Measurements from ENCODE around the gene AGAP5.
"Not testable (repeated sequence)": the region's sequence is repeated elsewhere in the genome, so short reads cannot be mapped to it uniquely, and the experiment has no call there.

Gene AGAP5

DNA sequence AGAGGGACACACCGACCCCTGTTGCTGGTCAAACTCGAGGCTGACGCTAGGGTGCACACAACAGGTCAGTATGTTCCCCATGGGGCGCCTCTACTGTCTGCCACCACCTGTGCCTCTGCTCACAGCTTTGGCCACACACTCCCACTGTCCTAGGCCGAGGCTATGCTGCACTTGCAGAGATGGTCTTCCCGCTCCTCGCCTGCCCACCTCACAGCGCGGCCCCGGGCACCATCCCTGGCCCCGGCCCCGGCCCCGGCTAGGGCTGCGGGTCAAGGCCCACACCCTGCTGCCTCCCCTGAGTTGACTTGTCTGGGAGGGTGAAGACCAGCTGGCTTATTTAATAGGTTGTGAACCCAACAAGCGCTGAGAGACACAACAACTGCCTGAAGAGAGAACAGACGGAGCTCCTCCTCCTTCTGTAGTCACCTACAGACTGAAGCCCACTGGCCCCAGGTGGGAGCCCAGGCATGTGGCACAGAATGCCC, at the start of gene AGAP5:
AGAP5 (minus strand) TSS at position 435 of the 485 bp plus-strand sequence; CDS start at position 81, 354 bp downstream.
- not testable (repeated sequence) for DNase-seq

DNA sequence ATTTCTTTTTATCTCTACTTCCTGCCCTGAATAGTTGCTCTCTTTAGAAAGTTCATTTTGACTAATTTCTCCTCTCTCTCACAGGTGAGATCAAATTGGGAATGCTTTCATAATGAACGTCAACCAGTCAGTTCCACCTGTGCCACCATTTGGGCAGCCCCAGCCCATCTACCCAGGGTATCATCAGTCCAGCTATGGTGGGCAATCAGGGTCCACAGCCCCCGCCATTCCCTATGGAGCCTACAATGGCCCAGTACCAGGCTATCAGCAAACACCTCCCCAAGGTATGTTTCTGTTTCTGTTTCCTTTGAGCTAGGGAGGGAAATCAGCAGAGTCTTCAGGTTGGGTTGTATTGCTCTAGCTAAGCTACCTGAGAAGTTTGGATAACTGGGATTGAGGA, 48.8 kb upstream of the AGAP5 start:
- DNase-seq: no peak

DNA sequence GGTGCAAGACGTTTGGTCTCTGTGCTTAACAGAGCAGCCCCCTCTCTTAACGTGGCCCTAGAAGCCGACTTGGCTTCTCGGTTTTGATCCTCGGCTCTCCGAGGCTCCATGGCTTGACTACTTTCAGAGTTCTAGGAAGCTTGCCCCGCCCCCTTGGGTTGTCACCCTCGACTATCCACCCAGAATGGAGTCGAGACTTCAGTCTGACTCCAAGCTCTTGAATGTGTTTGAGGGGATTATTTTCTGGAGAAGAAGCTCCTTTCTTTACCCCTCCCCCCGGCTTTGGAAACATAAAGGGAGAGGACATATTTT, 46.7 kb upstream of the AGAP5 start:
- no peak for DNase-seq

DNA sequence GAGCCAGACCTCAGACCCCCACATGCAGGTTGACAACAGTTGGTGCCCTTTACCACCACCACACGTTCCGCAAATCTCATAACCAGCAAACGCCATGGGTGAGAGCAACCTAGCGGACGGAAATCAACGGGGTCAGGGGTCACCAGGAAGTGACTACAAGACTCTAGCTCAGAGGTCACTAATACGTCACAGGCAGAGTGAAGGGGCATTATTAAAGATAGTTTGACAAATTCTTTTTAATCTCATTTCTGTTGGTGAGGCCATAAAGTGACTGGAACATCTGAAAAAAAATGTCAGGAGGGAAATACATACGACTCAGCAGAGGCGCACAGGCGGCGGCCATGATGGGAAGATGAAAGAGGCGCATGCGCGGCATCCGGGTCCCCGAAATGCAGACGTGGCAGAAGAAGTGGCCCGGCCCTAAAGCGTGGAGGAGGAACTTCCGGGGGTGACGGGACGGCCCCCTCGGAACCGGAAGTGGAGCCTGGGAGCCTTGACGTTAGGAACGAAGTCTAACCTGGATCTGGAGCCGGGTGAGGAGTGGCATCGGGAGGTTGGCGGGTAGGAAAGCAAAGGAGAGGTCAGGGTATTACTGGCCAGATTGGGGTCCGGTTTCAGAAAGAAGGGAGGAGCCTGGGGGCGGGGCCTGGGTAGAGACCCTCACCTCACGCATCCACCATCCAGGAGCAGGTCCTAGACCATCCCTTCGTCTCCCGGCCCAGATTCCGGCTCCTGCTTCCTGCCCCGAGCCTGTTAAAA, 46.2 kb upstream of the AGAP5 start, which contains the start of gene SEC24C:
SEC24C (plus strand) TSS at position 468 of the 759 bp plus-strand sequence. CDS start 2,461 bp downstream, outside the sequence.
- peak; percentile 97 for DNase-seq

DNA sequence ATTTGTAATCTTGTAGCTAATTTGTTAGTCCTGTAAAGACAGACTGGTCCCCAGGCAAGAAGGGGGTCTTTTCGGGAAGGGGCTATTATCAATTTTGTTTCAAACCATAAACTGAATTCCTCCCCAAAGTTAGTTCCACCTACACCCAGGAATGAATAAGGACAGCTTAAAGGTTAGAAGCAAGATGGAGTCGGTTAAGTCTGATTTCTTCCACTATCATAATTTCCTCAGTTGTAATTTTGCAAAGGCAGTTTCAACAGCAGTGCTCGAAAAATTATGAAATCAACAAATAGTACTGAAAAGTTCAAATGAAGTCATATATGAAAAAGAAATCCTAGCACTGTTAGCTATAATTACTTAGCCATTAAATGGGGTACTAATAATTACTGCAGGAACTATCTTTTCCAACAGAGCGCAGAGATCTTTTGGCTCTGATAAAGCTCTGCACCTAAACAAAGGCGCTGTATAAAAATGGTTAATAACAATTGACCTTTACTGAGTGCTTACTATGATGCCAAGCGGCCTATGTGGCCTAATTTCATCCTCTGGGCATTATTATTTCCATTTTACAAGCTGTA, 45.5 kb upstream of the AGAP5 start:
- DNase-seq: no peak

DNA sequence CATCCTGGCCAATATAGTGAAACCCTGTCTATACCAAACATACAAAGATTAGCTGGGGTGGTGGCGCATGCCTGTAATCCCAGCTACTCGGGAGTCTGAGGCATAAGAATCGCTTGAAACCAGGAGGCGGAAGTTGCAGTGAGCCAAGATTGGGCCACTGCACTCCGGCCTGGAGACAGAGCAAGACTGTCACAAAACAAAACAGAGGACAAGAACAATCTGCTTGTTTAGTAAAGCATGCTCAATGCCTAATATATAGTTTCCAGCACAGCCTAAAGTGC, 44.5 kb upstream of the AGAP5 start:
- no peak for DNase-seq

DNA sequence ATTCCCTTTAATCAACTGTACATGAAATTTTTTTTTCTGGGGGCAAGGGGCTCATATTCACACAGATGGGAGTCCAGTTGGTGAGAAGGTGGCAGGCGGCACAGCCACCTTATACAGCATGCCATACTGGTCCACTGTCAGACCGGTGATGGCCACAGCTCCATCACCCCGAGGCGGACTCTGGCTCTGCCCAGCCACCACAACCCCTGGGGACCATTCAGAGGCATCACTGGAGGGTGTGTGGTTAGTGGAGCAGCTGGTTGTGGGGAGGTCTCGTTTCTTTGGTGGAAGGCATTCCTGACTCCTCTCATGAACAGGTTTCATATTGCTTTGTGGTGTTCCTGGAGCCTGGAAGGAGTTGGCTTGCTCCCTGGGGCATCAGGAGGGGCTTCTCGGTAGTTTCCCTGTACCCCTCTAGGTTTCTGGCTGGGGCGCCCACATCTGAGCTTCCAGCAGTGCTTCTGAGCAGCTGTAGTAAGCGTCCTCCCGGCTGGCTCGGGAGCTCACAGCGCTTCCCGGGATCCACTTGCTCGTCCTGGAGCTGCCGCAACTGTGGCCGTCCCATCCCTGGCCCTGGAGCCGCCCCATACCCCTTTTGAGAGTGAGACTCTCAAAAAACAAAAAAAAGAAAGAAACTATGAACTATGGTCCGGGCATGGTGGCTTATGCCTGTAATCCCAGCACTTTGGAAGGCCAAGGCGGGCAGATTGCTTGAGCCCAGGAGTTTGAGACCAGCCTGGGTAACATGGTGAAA, 42.8 kb upstream of the AGAP5 start:
- DNase-seq: not testable (repeated sequence)

DNA sequence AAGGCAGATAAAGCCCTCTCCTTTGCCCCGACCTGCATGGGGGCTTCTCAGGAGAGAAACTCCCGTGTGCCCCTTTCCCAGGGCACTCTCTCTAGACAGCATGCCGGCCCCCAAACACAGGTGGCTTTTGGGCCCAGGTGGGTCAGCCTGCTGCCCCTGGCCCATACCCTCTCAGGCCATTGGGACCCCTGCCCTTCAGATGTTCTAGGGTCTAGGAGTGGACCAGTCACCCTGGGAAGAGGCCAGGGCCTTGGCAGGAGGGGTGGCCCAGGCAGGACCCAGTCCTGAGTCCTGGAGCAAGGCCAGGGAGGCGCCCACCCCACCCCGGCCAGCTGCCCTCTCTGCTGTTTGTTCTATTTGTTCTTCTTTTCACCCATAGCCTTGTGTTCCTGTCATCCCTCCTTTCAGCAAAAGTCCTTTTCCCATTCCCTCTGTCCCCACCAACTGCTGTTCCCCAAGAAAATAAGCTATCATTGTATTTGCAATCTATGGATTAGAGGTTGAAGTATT, 36.9 kb upstream of the AGAP5 start:
- DNase-seq: no peak

DNA sequence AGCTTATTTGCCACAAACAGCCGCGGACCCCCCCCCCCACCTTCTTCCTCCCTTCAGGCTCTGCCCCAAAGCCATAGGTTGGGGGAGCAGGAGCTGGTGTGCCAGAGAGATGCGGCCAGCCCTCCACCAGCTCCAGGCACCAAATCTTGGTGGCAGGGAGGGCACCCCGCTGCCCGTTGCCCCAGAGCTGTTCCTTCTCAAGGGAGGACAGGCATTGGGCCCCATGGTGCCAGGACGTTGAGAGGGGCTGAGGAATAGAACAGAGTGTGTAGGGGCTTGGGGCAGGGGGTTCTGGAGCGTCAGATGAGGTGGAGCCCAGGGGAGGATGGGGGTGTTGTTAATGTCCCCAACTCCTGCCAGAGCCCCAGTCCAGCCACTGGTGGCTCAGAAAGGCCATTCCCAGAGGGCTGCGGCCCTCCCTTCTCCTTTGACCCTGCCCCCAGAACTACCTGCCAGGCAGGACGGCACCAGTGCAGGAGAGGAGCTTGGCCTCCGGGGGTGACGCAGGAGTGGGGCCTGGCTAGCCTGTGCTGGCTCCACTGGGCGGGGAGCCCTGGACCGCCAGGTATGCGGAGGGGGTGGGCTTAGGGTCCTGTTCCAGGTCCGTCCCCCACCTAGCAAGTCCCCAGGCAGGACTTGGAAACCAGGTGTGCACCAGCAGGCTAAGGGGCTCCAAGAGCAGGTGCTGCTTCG, 36.3 kb upstream of the AGAP5 start:
- no peak for DNase-seq

DNA sequence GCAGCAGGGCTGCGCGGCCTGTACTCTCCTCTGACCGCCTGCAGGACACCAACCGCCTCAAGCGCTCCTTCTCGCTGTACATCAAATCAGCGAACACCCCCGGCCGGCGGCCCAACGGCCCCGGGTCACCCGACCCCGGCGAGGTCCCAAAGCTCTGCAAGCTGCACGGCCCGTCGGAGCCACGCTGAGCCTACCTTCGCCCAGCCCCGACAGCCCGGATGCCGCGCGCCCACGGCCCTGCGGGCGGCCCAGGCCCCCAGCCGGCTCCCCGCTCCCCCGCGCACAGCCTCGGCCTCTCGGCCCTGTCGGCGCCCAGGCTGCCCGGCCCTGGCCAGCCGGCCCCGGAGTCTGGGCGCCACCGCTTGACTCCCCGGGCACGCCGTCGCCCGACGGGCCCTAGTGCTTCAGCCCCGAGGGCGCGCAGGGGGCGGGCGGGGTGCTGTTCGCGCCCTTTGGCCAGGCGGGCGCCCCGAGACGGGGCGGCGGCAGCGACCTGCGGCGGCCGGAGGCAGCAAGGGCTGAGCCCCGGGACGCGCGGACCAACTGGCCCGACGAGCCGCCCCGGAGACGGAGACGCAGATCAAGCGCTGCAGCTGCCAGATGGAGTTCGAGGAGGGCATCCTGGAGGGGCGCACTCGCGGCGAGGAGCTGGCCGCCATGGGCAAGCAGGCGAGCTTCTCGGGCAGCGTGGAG, 35.2 kb upstream of the AGAP5 start:
- DNase-seq: no peak

DNA sequence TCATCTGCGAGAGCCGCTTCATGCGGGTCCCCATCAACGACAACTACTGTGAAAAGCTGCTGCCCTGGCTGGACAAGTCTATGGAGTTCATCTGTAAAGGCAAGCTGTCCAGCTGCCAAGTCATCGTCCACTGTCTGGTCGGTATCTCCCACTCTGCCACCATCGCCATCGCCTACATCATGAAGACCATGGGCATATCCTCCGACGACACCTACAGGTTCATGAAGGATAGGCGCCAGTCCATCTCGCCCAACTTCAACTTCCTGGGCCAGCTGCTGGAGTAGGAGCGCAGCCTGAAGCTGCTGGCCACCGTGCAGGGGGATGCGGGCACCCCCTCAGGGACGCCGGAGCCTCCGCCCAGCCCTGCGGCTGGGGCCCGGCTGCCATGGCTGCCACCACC, 34.5 kb upstream of the AGAP5 start:
- DNase-seq: no peak

DNA sequence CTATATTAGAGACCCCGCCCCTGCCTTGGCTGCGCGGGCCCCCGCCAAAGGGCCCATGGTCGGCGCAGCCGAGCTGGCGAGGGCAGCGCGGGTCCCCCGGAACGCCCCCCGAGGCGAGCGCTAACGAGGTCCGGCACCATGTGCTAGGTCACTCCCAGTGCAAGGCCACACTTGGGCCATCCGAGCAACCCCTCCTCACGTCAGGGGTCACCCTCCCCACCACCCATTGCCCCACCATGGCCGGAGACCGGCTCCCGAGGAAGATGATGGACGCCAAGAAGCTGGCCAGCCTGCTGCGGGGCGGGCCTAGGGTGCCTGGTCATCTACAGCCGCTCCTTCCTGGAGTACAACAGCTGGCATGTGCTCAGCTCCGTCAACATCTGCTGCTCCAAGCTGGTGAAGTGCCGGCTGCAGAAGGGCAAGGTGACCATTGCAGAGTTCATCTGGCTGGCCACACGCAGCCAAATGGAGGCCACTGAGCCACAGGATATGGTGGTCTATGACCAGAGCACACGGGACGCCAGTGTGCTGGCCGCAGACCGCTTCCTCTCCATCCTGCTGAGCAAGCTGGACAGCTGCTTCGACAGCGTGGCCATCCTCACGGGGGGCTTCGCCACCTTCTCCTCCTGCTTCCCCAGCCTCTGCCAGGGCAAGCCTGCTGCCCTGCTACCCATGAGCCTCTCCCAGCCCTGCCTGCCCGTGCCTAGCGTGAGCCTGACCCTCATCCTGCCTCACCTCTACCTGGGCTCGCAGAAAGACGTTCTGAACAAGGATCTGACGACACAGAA, 33.9 kb upstream of the AGAP5 start:
- no peak for DNase-seq

DNA sequence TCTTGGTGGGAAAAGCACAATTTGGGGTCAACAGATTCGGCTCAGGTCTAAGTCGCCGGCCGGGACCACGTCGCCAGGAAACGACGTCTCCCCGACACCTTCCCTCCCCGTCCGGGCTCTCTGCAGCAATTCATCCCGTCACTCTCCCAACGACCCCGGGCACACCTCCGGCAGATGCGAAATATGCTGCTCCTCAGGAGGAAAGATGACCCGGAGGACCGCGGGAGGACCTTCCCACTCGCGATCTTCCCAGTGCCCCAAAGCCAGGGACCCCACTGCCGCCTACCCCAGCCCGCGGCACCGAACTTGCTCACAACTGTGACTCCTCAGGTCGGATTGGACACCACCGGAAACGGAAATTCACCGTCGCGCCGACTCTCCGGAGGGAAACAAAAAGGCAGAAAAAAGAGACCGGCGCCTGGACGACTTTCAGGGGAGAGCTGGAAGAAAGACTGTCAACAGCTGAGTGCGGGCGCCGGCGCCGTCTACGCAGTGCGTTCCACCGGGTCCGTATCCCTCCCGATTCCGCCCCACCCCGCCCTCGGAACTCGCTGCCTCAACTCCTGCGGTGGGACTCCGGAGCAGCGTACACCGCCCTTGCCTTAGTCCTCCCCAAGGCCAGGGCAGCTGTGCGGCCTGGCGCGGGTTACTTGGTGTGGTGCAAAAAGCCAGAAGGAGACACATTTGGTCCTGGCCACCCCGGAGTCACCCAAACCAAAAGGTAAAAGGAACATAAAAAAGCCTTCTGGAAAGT, 32.4 kb upstream of the AGAP5 start:
- peak; percentile 77 for DNase-seq

DNA sequence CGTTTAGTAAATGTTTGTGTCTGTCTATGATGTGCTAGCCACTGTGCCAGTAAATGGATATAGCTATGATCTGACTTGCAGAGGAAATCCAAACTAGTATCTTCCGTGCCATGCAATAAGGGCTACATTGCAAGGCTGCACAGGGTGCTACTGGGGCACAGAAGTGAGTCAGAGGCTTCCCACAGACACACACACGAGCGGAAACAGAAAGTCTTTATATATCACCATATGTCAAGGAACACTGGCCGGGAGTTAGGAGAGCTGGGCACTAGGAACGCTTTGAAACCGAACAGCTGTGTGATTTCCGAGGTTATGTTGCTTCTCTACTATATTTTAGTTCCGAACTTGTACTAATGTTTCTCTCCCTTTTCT, 31.9 kb upstream of the AGAP5 start:
- not testable (repeated sequence) for DNase-seq

DNA sequence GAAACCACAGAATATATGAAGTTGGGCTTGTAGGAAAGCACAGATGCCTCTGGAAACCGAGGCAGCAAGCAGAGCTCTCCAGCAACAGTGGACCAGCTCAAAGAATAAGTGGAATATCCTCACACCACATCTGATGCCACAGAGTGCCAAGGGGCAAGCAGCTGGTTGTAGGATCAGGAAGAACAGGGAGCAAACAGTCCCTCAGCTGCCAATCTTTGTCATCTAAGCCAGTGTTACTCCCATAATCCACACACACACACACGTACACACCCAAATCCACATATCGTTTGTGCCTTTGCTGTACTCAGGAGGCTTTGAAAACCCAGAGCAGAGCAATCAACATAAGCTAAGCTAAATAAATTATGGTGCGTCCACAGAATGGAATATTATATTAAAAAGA, 25.6 kb upstream of the AGAP5 start:
- no peak for DNase-seq

DNA sequence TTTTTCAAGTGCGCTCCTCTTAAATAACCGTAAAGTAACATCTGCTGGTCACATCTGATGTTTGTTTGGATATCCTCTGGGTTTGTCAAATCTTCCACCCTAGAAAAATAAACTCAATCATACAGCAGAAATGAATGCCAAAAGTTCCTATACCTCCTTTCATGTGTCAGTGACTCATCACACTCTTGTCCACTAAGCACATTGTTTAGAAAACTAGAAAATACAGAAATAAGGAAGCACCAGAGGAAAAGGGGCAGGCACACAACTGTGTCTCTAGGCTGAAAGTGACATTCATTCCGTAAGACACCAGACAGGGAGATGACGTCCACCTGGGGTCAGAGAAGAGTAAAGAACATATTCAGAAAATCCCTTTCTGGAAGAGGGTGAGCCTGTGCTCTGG, 22.7 kb upstream of the AGAP5 start:
- DNase-seq: not testable (repeated sequence)

DNA sequence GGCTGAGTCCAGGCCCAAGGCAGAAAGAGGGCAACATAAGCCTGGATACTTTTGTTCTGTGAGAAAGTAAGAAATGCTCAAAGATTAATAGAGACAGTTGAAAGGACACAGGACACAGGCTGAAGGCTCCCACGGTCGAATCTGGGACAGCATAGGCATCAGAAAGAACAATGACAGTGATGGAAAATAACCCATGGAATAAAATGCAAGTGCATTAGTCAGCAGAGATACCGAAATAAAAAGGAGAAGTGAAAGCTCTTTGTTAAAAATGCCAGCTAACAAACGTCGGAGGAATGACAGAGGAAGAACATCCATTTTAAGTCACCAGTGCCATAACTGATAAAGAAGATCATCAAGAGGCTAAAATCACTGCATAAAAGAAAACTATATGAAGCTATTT, 19.6 kb upstream of the AGAP5 start:
- DNase-seq: no peak

DNA sequence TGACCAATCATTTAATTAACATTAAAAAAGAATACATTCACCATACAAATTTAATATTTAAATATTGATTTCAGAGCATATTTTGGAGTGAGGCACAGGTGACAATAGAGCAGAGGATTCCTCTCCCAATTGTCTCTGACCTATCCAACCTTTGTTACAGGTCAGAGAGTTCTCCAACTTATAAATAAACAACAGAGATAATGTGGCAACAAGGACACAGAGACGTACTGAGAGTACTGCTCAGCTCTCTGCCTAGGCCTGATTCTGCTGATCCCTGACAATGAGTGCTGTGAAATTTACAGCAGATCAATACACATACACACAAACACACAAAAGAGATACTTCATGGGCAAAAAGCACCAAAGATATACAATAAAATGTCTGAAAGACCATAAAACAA, 18.3 kb upstream of the AGAP5 start:
- no peak for DNase-seq

DNA sequence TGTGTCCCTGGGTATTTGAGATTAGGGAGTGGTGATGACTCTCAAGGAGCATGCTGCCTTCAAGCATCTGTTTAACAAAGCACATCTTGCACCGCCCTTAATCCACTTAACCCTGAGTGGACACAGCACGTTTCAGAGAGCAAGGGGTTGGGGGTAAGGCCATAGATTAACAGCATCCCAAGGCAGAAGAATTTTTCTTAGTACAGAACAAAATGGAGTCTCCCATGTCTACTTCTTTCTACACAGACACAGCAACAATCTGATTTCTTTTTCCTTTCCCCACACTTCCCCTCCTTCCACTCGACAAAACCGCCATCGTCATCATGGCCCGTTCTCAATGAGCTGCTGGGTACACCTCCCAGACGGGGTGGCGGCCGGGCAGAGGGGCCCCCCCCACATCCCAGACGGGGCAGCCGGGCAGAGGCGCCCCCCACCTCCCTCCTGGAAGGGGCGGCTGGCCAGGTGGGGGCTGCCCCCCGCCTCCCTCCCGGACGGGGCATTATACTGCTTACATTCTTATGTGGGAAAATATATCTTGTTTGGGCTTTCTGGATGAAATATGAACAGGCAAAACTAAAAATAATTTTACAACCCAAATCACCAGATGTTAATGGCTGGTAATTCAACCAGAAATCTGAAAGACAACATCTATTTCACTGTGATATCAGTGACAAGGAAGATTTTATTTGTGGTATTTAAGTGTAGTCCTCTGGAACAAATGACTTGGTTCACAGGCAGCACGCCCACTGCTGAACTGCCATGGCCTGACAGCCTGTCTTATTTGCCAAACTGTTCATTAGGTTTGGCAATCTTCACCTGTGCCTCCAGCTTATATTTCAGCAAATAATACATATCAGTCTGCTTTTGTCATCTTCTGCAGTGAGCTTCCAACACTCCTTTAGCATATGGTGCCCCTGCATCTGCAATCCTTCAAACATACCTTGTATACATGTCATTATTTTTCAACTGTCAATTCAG, 17.6 kb upstream of the AGAP5 start:
- DNase-seq: not testable (repeated sequence)

DNA sequence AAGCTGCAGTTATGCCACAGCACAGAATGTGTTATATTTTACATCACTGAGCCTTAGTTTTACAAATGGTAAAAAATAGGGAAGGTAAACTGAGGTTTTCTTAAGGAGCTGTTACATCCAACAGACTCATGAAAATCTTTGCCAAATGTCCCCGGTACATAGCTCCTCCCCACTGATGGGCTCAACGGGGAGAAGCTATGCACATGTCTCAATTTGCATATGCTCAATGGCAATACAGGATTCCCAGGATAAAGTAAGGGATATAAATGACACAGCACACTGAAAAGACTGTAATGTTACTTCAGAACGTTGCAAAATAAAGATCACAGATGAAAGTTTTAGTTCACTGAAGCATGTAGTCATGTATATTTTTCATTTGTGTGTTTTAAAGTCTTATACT, 16.6 kb upstream of the AGAP5 start:
- DNase-seq: not testable (repeated sequence)

Measured in NCI-H2227 treated with DMSO at 0.1 percent for 48 hours (cell line).